ENCODE measurements around the gene RARRES2. TPM values are rescaled to one million over a fixed set of nuclear protein-coding genes. Genes with fewer than 3 reads are reported as not detected.
"Not testable (repeated sequence)": the region's sequence is repeated elsewhere in the genome, so short reads cannot be mapped to it uniquely, and the experiment has no call there.

Gene RARRES2
- total RNA-seq, 1 donor from 2014 or later, result not detected

- no peak for DNase-seq (ENCODE audit: low spot score)
- H3K9me3 Mint-ChIP-seq, result no peaks in the 10 kb centered on the region
- no peaks in the 10 kb centered on the region for H3K27me3 Mint-ChIP-seq (ENCODE audit: insufficient read depth)
- peaks cover 7% of the 10 kb centered on the region for H3K36me3 Mint-ChIP-seq (ENCODE audit: low read depth)
- no peak overlapping the region for H3K27ac Mint-ChIP-seq
- H3K4me1 Mint-ChIP-seq (ENCODE audit: low read depth), result no peaks in the 10 kb centered on the region
- no peak overlapping the region for H3K4me3 Mint-ChIP-seq
- intact Hi-C loops (cut with micrococcal nuclease), result no loop called here
Observed at GRCh38 chr7:150311711-150312110, 29.7 kb downstream of the RARRES2 start.

DNA sequence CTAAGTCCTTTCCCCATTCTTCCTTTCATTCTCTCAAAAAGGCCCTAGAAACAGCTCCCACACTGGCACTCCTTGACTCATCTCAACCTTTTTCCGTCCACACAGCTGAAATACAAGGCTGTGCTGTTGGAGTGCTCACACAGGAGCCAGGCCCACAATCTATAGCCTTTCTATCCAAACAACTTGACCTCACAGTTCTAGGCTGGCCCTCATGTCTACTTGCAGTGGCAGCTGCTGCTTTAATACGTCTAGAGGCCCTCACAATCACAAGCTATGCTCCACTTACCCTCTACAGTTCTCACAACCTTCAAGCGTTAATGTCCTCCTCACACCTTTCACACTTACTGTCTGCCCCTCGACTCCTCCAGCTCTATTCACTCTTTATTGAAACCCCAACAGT lies 30.3 kb downstream of the RARRES2 start:
- Mint-ChIP-seq H3K27me3 (ENCODE audit: insufficient read depth) (no peaks in the 10 kb centered on the region), H3K36me3 (ENCODE audit: low read depth) (peaks cover 7% of the 10 kb centered on the region), H3K27ac (no peak overlapping the region), H3K4me1 (ENCODE audit: low read depth) (no peaks in the 10 kb centered on the region), H3K4me3 (no peak overlapping the region), H3K9me3 (no peaks in the 10 kb centered on the region)
- DNase-seq (ENCODE audit: low spot score), result no peak
- intact Hi-C loops (cut with micrococcal nuclease), result no loop called here

DNA sequence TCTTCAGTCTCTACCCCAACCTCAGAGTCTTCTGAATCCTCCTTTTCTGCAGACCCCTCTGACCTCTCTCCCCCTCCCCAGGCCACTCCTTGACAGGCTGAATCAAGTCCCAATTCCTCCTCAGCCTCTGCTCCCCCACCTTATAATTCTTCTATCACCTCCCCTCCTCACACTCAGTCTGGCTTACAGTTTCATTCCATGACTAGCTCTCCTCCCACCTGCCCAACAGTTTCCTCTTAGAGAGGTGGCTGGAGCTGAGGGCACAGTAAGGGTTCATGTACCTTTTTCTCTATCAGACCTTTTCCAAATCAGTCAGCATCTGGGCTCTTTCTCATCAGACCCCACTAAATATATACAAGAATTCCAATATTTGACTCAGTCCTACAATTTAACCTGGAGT lies 32.9 kb downstream of the RARRES2 start:
- Mint-ChIP-seq H3K9me3 (no peaks in the 10 kb centered on the region), H3K27ac (no peak overlapping the region), H3K36me3 (ENCODE audit: low read depth) (peaks cover 4% of the 10 kb centered on the region), H3K27me3 (ENCODE audit: insufficient read depth) (no peaks in the 10 kb centered on the region), H3K4me1 (ENCODE audit: low read depth) (peaks cover 5% of the 10 kb centered on the region), H3K4me3 (no peak overlapping the region)
- DNase-seq (ENCODE audit: low spot score), result no peak
- intact Hi-C loops (cut with micrococcal nuclease), result no loop called here

DNA sequence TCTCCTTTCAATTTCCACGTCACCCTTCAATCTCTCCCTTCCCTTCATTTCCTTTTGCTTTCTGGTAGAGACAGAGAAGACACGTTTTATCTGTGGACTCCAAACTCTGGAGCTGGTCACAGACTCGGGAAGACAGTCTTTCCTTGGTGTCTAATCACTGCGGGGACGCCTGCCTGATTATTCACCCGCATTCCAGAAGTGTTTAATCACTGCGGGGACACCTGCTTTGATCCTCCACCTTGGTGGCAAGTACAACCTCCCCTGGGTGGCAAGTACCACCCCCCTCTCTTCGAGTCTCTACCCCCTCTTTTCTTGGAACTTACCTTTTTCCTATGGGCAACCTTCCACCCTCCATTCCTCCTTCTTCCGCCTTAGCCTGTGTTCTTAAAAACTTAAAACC lies 33.5 kb downstream of the RARRES2 start:
- no peak overlapping the region for H3K4me3 Mint-ChIP-seq
- no peaks in the 10 kb centered on the region for H3K27me3 Mint-ChIP-seq (ENCODE audit: insufficient read depth)
- peaks cover 4% of the 10 kb centered on the region for H3K36me3 Mint-ChIP-seq (ENCODE audit: low read depth)
- H3K9me3 Mint-ChIP-seq, result no peaks in the 10 kb centered on the region
- H3K4me1 Mint-ChIP-seq (ENCODE audit: low read depth), result peaks cover 5% of the 10 kb centered on the region
- no peak overlapping the region for H3K27ac Mint-ChIP-seq
- no peak for DNase-seq (ENCODE audit: low spot score)
- intact Hi-C loops (cut with micrococcal nuclease), result no loop called here

DNA sequence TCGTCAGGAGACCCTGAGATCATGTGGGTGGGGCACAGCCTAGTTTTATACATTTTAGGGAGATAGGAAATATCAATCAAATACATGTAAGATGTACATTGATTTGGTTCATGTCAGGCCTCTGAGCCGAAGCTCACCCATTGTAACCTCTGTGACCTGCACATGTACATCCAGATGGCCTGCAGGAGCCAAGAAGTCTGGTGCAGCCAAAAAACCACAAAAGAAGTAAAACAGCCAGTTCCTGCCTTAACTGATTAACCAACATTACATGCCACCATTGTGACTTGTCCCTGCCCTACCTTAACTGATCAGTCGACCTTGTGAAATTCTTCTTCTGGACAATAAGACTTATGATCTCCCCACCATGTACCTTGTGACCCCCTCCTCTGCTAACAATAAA lies 34.3 kb downstream of the RARRES2 start:
- Mint-ChIP-seq H3K27me3 (ENCODE audit: insufficient read depth) (no peaks in the 10 kb centered on the region), H3K27ac (no peak overlapping the region), H3K4me3 (no peak overlapping the region), H3K36me3 (ENCODE audit: low read depth) (peaks cover 4% of the 10 kb centered on the region), H3K4me1 (ENCODE audit: low read depth) (peaks cover 5% of the 10 kb centered on the region), H3K9me3 (no peaks in the 10 kb centered on the region)
- no peak for DNase-seq (ENCODE audit: low spot score)
- intact Hi-C loops (cut with micrococcal nuclease), result no loop called here

GRCh38 chr7:150306377-150306776 lies 35.1 kb downstream of the RARRES2 start:
- H3K9me3 Mint-ChIP-seq; DNase-seq (ENCODE audit: low spot score); H3K4me1 Mint-ChIP-seq (ENCODE audit: low read depth); H3K27ac Mint-ChIP-seq; H3K27me3 Mint-ChIP-seq (ENCODE audit: insufficient read depth); intact Hi-C loops (cut with micrococcal nuclease); H3K36me3 Mint-ChIP-seq (ENCODE audit: low read depth); H3K4me3 Mint-ChIP-seq: not testable (repeated sequence)

GRCh38 chr7:150305903-150306284 lies 35.5 kb downstream of the RARRES2 start:
- H3K27me3 Mint-ChIP-seq (ENCODE audit: insufficient read depth); H3K4me1 Mint-ChIP-seq (ENCODE audit: low read depth); intact Hi-C loops (cut with micrococcal nuclease); H3K27ac Mint-ChIP-seq; H3K36me3 Mint-ChIP-seq (ENCODE audit: low read depth); DNase-seq (ENCODE audit: low spot score); H3K4me3 Mint-ChIP-seq; H3K9me3 Mint-ChIP-seq: not testable (repeated sequence)

DNA sequence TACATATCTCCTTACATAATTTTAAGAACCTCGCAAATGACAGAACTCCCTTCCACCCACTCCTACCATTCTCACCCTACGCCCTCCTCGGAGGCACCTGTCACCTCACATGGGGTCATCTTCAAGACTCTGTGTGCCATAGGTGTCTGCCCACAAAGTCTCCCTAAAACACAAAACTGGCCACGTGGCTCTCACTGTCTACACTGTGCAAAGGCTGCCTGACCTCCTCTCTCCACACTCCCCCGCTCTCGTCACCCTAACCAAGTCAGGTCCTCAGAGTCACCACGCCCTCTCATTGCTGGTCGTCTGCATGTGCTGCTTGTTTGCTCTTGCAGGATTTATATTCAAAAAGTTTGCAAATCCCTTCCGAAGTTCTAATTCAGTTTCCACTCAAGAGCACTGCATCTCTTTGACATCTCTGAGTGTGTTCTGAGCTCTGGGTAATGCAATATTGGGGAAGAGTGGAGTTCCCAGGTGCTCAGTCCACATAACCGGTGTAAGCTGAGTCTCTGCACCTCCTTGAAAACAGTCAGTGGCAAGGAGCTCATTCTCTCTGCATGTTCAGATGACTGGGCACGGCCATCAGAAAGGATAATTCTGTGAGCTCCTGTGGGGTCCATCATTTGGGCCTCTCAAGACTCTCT lies 36.0 kb downstream of the RARRES2 start:
- H3K9me3 Mint-ChIP-seq; H3K4me1 Mint-ChIP-seq (ENCODE audit: low read depth); H3K4me3 Mint-ChIP-seq; DNase-seq (ENCODE audit: low spot score); intact Hi-C loops (cut with micrococcal nuclease); H3K27me3 Mint-ChIP-seq (ENCODE audit: insufficient read depth); H3K27ac Mint-ChIP-seq; H3K36me3 Mint-ChIP-seq (ENCODE audit: low read depth): not testable (repeated sequence)

DNA sequence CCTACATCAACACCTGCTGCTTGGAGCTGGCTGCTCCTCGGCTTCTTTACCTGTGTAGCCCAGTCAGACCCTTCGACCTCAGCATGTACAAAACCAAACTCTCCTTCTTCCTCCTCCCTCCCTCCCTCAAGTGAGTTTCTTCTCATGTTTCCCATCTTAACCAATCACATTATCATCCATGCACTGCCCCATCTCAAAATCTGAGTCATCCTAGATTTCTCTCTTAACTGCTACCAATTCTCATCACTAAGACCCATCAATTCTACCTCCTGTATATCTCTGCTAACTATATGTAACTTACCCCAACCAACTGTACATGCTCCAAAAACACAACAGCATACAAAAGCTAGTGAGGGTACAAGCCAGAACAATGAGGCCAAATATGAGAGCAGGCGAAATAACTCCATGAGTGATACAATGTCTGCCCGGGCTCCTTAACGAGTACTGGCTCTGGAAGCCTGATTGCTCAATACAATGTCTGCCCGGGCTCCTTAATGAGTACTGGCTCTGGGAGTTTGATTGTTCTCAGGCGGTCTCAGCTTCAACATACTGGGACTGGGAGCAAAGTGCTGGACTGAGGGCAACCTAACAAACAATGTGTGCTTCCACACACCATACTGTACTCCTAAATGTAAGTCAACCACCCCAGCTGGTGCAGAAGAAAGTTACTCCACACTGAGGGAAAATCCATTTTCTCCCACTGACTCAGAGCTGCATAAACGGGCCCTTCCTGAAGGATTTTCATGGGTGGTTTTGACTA lies 36.8 kb downstream of the RARRES2 start:
- H3K4me3 Mint-ChIP-seq; intact Hi-C loops (cut with micrococcal nuclease); DNase-seq (ENCODE audit: low spot score); H3K36me3 Mint-ChIP-seq (ENCODE audit: low read depth); H3K27me3 Mint-ChIP-seq (ENCODE audit: insufficient read depth); H3K4me1 Mint-ChIP-seq (ENCODE audit: low read depth); H3K27ac Mint-ChIP-seq; H3K9me3 Mint-ChIP-seq: not testable (repeated sequence)

DNA sequence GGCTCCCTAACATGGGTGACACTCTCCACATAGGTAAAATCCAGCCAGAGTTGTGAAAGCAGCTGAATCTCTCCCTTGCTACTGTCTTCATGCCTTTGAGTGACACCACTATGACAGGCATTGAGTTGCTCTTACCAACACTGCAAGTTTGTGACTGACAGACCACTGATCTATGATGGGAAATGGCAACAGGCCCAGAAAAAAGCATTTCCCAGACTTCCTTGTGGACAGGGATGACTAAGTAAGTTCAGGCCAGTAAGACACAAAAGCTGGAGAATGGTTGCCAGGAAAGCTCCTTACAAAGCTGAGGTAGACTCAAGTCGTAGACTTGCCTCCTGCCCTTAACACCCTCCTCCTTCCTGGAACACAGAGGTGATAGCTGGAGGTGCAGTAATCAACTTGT lies 38.5 kb downstream of the RARRES2 start:
- not testable (repeated sequence) for H3K36me3 Mint-ChIP-seq (ENCODE audit: low read depth); H3K9me3 Mint-ChIP-seq; H3K27me3 Mint-ChIP-seq (ENCODE audit: insufficient read depth)

DNA sequence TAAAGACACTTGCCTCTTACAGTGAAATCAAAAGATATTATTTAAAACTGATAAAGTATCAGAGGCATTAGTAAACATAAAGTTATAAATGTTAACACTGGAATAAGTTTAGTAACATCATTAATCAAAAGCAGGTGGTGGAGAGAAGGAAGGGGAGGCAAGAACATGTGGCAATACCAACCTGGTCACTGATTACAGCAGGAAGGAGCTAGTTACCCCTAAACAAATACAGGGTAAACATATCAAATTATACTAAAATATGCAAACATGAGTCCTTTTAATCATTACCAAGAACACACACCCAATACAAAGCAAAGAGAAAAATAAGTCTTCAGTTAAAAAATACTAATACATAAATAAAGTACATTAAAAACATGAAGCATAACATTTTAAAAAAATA lies 43.5 kb downstream of the RARRES2 start:
- DNase-seq (ENCODE audit: low spot score), result not testable (repeated sequence)

More for the DNA sequence above, 38.5 kb downstream of the RARRES2 start:
- intact Hi-C loops (cut with micrococcal nuclease); H3K4me1 Mint-ChIP-seq (ENCODE audit: low read depth); H3K4me3 Mint-ChIP-seq; H3K27ac Mint-ChIP-seq; DNase-seq (ENCODE audit: low spot score): not testable (repeated sequence)

DNA sequence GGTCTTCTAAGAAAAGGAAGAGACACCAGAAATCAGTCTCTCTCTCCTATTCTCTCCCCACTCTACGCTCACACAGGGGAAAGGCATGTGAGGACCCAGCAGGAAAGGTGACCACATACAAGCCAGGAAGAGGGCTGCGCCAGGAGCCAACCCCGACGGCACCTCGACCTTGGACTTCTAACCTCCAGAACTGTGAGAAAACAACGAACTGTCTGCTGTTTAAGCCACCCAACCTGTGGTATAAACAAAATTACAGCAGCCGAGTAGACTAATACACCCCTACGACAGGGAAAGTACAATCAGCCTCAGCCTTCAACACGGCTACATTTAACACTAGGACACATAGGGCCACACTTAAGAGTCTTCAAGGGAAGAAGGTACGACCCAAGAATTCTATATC lies 44.6 kb downstream of the RARRES2 start:
- H3K27me3 Mint-ChIP-seq (ENCODE audit: insufficient read depth); intact Hi-C loops (cut with micrococcal nuclease); DNase-seq (ENCODE audit: low spot score); H3K4me1 Mint-ChIP-seq (ENCODE audit: low read depth); H3K9me3 Mint-ChIP-seq; H3K36me3 Mint-ChIP-seq (ENCODE audit: low read depth); H3K27ac Mint-ChIP-seq; H3K4me3 Mint-ChIP-seq: not testable (repeated sequence)

More for the DNA sequence above, 43.5 kb downstream of the RARRES2 start:
- H3K4me1 Mint-ChIP-seq (ENCODE audit: low read depth); H3K9me3 Mint-ChIP-seq; H3K27ac Mint-ChIP-seq; H3K36me3 Mint-ChIP-seq (ENCODE audit: low read depth); intact Hi-C loops (cut with micrococcal nuclease); H3K27me3 Mint-ChIP-seq (ENCODE audit: insufficient read depth); H3K4me3 Mint-ChIP-seq: not testable (repeated sequence)

GRCh38 chr7:150295614-150296013 lies 45.8 kb downstream of the RARRES2 start:
- H3K4me1 Mint-ChIP-seq (ENCODE audit: low read depth); H3K4me3 Mint-ChIP-seq; H3K36me3 Mint-ChIP-seq (ENCODE audit: low read depth); DNase-seq (ENCODE audit: low spot score); H3K9me3 Mint-ChIP-seq; H3K27ac Mint-ChIP-seq; H3K27me3 Mint-ChIP-seq (ENCODE audit: insufficient read depth); intact Hi-C loops (cut with micrococcal nuclease): not testable (repeated sequence)
